IPS-20b (cell line): Measurements from ENCODE around the gene CADM1.

Experiments
- H3K27ac ChIP-seq: one replicate; pipeline ENCODE4 v1.5.1; 2013; ENCODE audit warnings: low read length
- H3K27me3 ChIP-seq: 2 replicates; pipeline ENCODE4 v1.6.1; 2013; ENCODE audit warnings: mild to moderate bottlenecking, low read length, inconsistent platforms; ENCODE audit not compliant: insufficient read depth
- H3K36me3 ChIP-seq: 2 replicates; pipeline ENCODE4 v1.6.1; 2013; ENCODE audit warnings: low read depth, mild to moderate bottlenecking, inconsistent platforms, low read length, moderate library complexity; ENCODE audit not compliant: insufficient read depth
- H3K4me1 ChIP-seq: 2 replicates; pipeline ENCODE4 v1.6.1; 2013; ENCODE audit warnings: mild to moderate bottlenecking, control low read depth, inconsistent platforms, low read length, moderate library complexity; ENCODE audit not compliant: insufficient read depth
- H3K4me3 ChIP-seq: 2 replicates; pipeline ENCODE4 v1.5.1; 2013; ENCODE audit warnings: mild to moderate bottlenecking, low read length, inconsistent platforms
- H3K9ac ChIP-seq: 2 replicates; pipeline ENCODE4 v1.6.1; 2013; ENCODE audit warnings: low read depth, mild to moderate bottlenecking, inconsistent platforms, low read length, moderate library complexity
- H3K9me3 ChIP-seq: 2 replicates; pipeline ENCODE4 v1.6.1; 2013; ENCODE audit warnings: mild to moderate bottlenecking, low read depth, low read length, inconsistent platforms; ENCODE audit not compliant: insufficient read depth

The CADM1 gene

GRCh38 chr11:115188898-115189278 lies 315.3 kb downstream of the CADM1 start:
- no peak overlapping the region for H3K27ac ChIP-seq
- H3K9me3 ChIP-seq = no peaks in the 10 kb centered on the region
- no peak overlapping the region for H3K4me3 ChIP-seq

GRCh38 chr11:115188188-115188897 lies 315.9 kb downstream of the CADM1 start:
- H3K4me3 ChIP-seq = no peak overlapping the region
- H3K27me3 ChIP-seq = no peaks in the 10 kb centered on the region
- no peaks in the 10 kb centered on the region for H3K36me3 ChIP-seq
- H3K4me1 ChIP-seq = peaks cover 6% of the 10 kb centered on the region; the same call in 1 of the 2 replicates
- no peaks in the 10 kb centered on the region for H3K9me3 ChIP-seq
- no peak overlapping the region for H3K27ac ChIP-seq
- H3K9ac ChIP-seq = no peak overlapping the region

More at GRCh38 chr11:115188898-115189278, 315.3 kb downstream of the CADM1 start:
- H3K36me3 ChIP-seq = no peaks in the 10 kb centered on the region
- no peak overlapping the region for H3K9ac ChIP-seq
- H3K27me3 ChIP-seq = no peaks in the 10 kb centered on the region
- H3K4me1 ChIP-seq = peaks cover 6% of the 10 kb centered on the region; the same call in 1 of the 2 replicates

GRCh38 chr11:115185931-115186330 lies 318.3 kb downstream of the CADM1 start:
- H3K9ac ChIP-seq = no peak overlapping the region
- no peak overlapping the region for H3K27ac ChIP-seq
- H3K9me3 ChIP-seq = no peaks in the 10 kb centered on the region
- H3K27me3 ChIP-seq = no peaks in the 10 kb centered on the region
- H3K4me3 ChIP-seq = no peak overlapping the region
- no peaks in the 10 kb centered on the region for H3K4me1 ChIP-seq
- H3K36me3 ChIP-seq = no peaks in the 10 kb centered on the region

- no peaks in the 10 kb centered on the region for H3K27me3 ChIP-seq
- no peak overlapping the region for H3K4me3 ChIP-seq
- H3K9ac ChIP-seq = no peak overlapping the region
These were observed 318.7 kb downstream of the CADM1 start for GRCh38 chr11:115185507-115185906.

GRCh38 chr11:115184901-115185300 lies 319.3 kb downstream of the CADM1 start:
- Histone ChIP-seq H3K27me3 (no peaks in the 10 kb centered on the region), H3K27ac (no peak overlapping the region), H3K4me1 (no peaks in the 10 kb centered on the region), H3K4me3 (no peak overlapping the region), H3K9me3 (no peaks in the 10 kb centered on the region), H3K36me3 (no peaks in the 10 kb centered on the region), H3K9ac (no peak overlapping the region)

More at GRCh38 chr11:115185507-115185906, 318.7 kb downstream of the CADM1 start:
- Histone ChIP-seq H3K9me3 (no peaks in the 10 kb centered on the region), H3K36me3 (no peaks in the 10 kb centered on the region), H3K27ac (no peak overlapping the region), H3K4me1 (no peaks in the 10 kb centered on the region)

GRCh38 chr11:115183830-115184229 lies 320.4 kb downstream of the CADM1 start:
- no peaks in the 10 kb centered on the region for H3K4me1 ChIP-seq
- H3K4me3 ChIP-seq = no peak overlapping the region
- H3K9me3 ChIP-seq = no peaks in the 10 kb centered on the region
- no peaks in the 10 kb centered on the region for H3K36me3 ChIP-seq
- no peak overlapping the region for H3K9ac ChIP-seq
- no peak overlapping the region for H3K27ac ChIP-seq
- no peaks in the 10 kb centered on the region for H3K27me3 ChIP-seq

- no peak overlapping the region for H3K4me3 ChIP-seq
- H3K27ac ChIP-seq = no peak overlapping the region
- H3K4me1 ChIP-seq = no peaks in the 10 kb centered on the region
- H3K27me3 ChIP-seq = no peaks in the 10 kb centered on the region
- no peaks in the 10 kb centered on the region for H3K9me3 ChIP-seq
- no peak overlapping the region for H3K9ac ChIP-seq
- H3K36me3 ChIP-seq = no peaks in the 10 kb centered on the region
These were observed 321.1 kb downstream of the CADM1 start for GRCh38 chr11:115183136-115183535.

- H3K27me3 ChIP-seq = no peaks in the 10 kb centered on the region
- H3K9me3 ChIP-seq = no peaks in the 10 kb centered on the region
- H3K9ac ChIP-seq = no peak overlapping the region
- H3K36me3 ChIP-seq = no peaks in the 10 kb centered on the region
- H3K4me3 ChIP-seq = no peak overlapping the region
- no peaks in the 10 kb centered on the region for H3K4me1 ChIP-seq
- no peak overlapping the region for H3K27ac ChIP-seq
These were observed 321.8 kb downstream of the CADM1 start for GRCh38 chr11:115182282-115182955.

GRCh38 chr11:115181538-115181937 lies 322.7 kb downstream of the CADM1 start:
- no peaks in the 10 kb centered on the region for H3K27me3 ChIP-seq
- no peak overlapping the region for H3K27ac ChIP-seq
- H3K9me3 ChIP-seq = no peaks in the 10 kb centered on the region
- H3K4me3 ChIP-seq = no peak overlapping the region
- no peaks in the 10 kb centered on the region for H3K36me3 ChIP-seq
- no peaks in the 10 kb centered on the region for H3K4me1 ChIP-seq
- H3K9ac ChIP-seq = no peak overlapping the region

GRCh38 chr11:115180272-115180671 lies 323.9 kb downstream of the CADM1 start:
- Histone ChIP-seq H3K27ac (no peak overlapping the region), H3K4me3 (no peak overlapping the region), H3K9ac (no peak overlapping the region), H3K4me1 (no peaks in the 10 kb centered on the region; the same call in 1 of the 2 replicates), H3K27me3 (no peaks in the 10 kb centered on the region), H3K9me3 (no peaks in the 10 kb centered on the region), H3K36me3 (no peaks in the 10 kb centered on the region)

- H3K4me1 ChIP-seq = peaks cover 6% of the 10 kb centered on the region; the same call in 1 of the 2 replicates
- H3K4me3 ChIP-seq = no peak overlapping the region
- H3K27ac ChIP-seq = no peak overlapping the region
- H3K27me3 ChIP-seq = no peaks in the 10 kb centered on the region
- no peak overlapping the region for H3K9ac ChIP-seq
- H3K9me3 ChIP-seq = no peaks in the 10 kb centered on the region
- H3K36me3 ChIP-seq = no peaks in the 10 kb centered on the region
These were observed 324.6 kb downstream of the CADM1 start for GRCh38 chr11:115179636-115180035.

- H3K27me3 ChIP-seq = no peaks in the 10 kb centered on the region
- no peak overlapping the region for H3K9ac ChIP-seq
- H3K36me3 ChIP-seq = no peaks in the 10 kb centered on the region
- H3K4me1 ChIP-seq = peaks cover 6% of the 10 kb centered on the region; the same call in 1 of the 2 replicates
- no peaks in the 10 kb centered on the region for H3K9me3 ChIP-seq
- H3K27ac ChIP-seq = no peak overlapping the region
- H3K4me3 ChIP-seq = no peak overlapping the region
These were observed 325.5 kb downstream of the CADM1 start for GRCh38 chr11:115178705-115179104.
